K562 (cell line): Measurements from ENCODE around the gene FMNL2. TPM values are rescaled to one million over a fixed set of nuclear protein-coding genes. Genes with fewer than 3 reads are reported as not detected.
A peak's percentile ranks its signal among the peaks of the same experiment; 100 is the strongest.

Source experiments
- ATAC-seq: fragments of 200-7000 bp; cut with Tn5 transposase; 3 replicates; pipeline ENCODE4 v1.9.1; 2020; ENCODE audit warnings: moderate library complexity
- BruUV-seq: library from RNA; stranded (reverse); fragments of 400-500 nt; replicated peaks from 2 replicates; lab custom pipeline; 2021; lab: Mats Ljungman, UMichigan
- CTCF ChIA-PET: fragments of 300-600 bp; formaldehyde crosslinking; extraction: SDS; loops from one replicate; lab custom pipeline; 2021; ENCODE audit warnings: low intra/inter-chr PET ratio; lab: Yijun Ruan, JAX
- POLR2A ChIA-PET: fragments of 300-600, 350-650 bp; sonication (Branson Sonifier 250); formaldehyde crosslinking; extraction: SDS; loops from one replicate; lab custom pipeline; 2021; ENCODE audit warnings: antibody characterized with exemption, inconsistent platforms; lab: Yijun Ruan, JAX
- DNase-seq, 4 experiments: peaks; one replicate each; pipeline versions ENCODE4 v3.0.0 to v3.0.0-alpha.2; 2011 to 2018; ENCODE audit warnings: low spot score in 3 of 4, mixed read lengths in 3 of 4; ENCODE audit errors: extremely low read depth in 1 of 4
- FAIRE-seq: peaks from 2 replicates; lab custom pipeline; 2011; peaks lifted over from hg19 to GRCh38; lab: Jason Lieb, UNC
- H2AFZ ChIP-seq: 2 replicates; pipeline ENCODE4 v1.6.0; 2011; ENCODE audit warnings: low read depth, low read length, control low read depth, inconsistent platforms
- H3K27ac ChIP-seq: fragments of 200-600 bp; 3 replicates; pipeline ENCODE4 v1.8.0; 2011; ENCODE audit warnings: low read depth, mild to moderate bottlenecking, control low read depth, inconsistent platforms, low read length, moderate library complexity, mixed read lengths; ENCODE audit errors: extremely low read depth
- H3K27me3 ChIP-seq, 2 experiments: fragments of 300-600 bp in 1 of 2; 2 replicates in 1 of 2; 3 replicates in 1 of 2; pipeline versions ENCODE4 v1.6.0 to v1.8.0; 2011; ENCODE audit warnings: inconsistent platforms in 2 of 2, low read length in 2 of 2, mild to moderate bottlenecking in 1 of 2, mixed read lengths in 1 of 2, moderate library complexity in 1 of 2; ENCODE audit not compliant: control insufficient read depth in 2 of 2, insufficient read depth in 2 of 2
- H3K36me3 ChIP-seq: fragments of 300-600 bp; 3 replicates; pipeline ENCODE4 v1.8.0; 2011; ENCODE audit warnings: mild to moderate bottlenecking, low read length, inconsistent platforms; ENCODE audit not compliant: control insufficient read depth, insufficient read depth
- H3K4me1 ChIP-seq, 2 experiments: fragments of 200-600 bp in 1 of 2; replicated peaks in 1 of 2; 2 replicates in 1 of 2; 3 replicates in 1 of 2; pipeline versions ENCODE4 v1.5.1 to v1.8.0; 2011; ENCODE audit warnings: inconsistent platforms in 2 of 2, low read length in 2 of 2, mild to moderate bottlenecking in 1 of 2, mixed read lengths in 1 of 2, moderate library complexity in 1 of 2; ENCODE audit not compliant: control insufficient read depth in 2 of 2, insufficient read depth in 2 of 2
- H3K4me2 ChIP-seq: 2 replicates; pipeline ENCODE4 v1.6.1; 2011; ENCODE audit warnings: low read length, control low read depth, inconsistent platforms, mixed read lengths; ENCODE audit not compliant: insufficient read depth
- H3K4me3 ChIP-seq: fragments of 200-600 bp; sonication (generic), shearing (Covaris generic); 2 replicates; pipeline ENCODE4 v1.5.1; 2016; ENCODE audit warnings: control low read depth, inconsistent platforms
- H3K79me2 ChIP-seq: fragments of 200-600 bp; 3 replicates; pipeline ENCODE4 v1.8.0; 2011; ENCODE audit warnings: low read length, inconsistent platforms; ENCODE audit not compliant: control insufficient read depth, insufficient read depth
- H3K9ac ChIP-seq, 2 experiments: 2 replicates each; pipeline versions ENCODE4 v1.6.0 to v1.6.1; 2011; ENCODE audit warnings: low read depth in 2 of 2, low read length in 2 of 2, control low read depth in 1 of 2, inconsistent platforms in 1 of 2, mild to moderate bottlenecking in 1 of 2, mixed read lengths in 1 of 2; ENCODE audit not compliant: insufficient read depth in 1 of 2
- H3K9me1 ChIP-seq: one replicate; pipeline ENCODE4 v1.6.0; 2011; ENCODE audit warnings: inconsistent platforms, mild to moderate bottlenecking, low read length, moderate library complexity; ENCODE audit not compliant: control insufficient read depth, insufficient read depth
- H3K9me3 ChIP-seq: replicated peaks from 2 replicates; pipeline ENCODE4 v1.5.1; 2011; ENCODE audit warnings: low read depth, low read length, inconsistent platforms; ENCODE audit not compliant: control insufficient read depth, insufficient read depth
- H4K20me1 ChIP-seq: replicated peaks from 2 replicates; pipeline ENCODE4 v1.6.1; 2011; ENCODE audit warnings: low read length, inconsistent platforms, mixed read lengths; ENCODE audit not compliant: control insufficient read depth, insufficient read depth
- ARID1B ChIP-seq: fragments of 450-650 bp; IDR thresholded peaks from 2 replicates; pipeline ENCODE4 v1.6.1; 2016; ENCODE audit warnings: antibody characterized with exemption, mild to moderate bottlenecking, inconsistent platforms
- CHD1 ChIP-seq: fragments of 200-600 bp; sonication (generic); IDR thresholded peaks from one replicate; pipeline ENCODE4 v1.6.1; 2012; ENCODE audit warnings: mild to moderate bottlenecking, moderate library complexity, low read length, inconsistent platforms
- LCOR ChIP-seq: sonication (generic); formaldehyde crosslinking; IDR thresholded peaks from 2 replicates; pipeline ENCODE4 v1.8.0; 2022; ENCODE audit warnings: mild to moderate bottlenecking, missing genetic modification reagents
- MITF ChIP-seq: IDR thresholded peaks from 2 replicates; pipeline ENCODE4 v1.6.1; 2014; ENCODE audit warnings: antibody characterized with exemption
- RBFOX2 ChIP-seq: fragments of 200-400 bp; formaldehyde crosslinking; IDR thresholded peaks from 2 replicates; pipeline ENCODE4 v1.6.1; 2017; ENCODE audit warnings: low read depth, mild to moderate bottlenecking, low read length, moderate library complexity
- U2AF1 ChIP-seq: fragments of 200-400 bp; formaldehyde crosslinking; optimal IDR thresholded peaks from 2 replicates; pipeline ENCODE3; 2017; ENCODE audit warnings: mild to moderate bottlenecking, low read depth, low read length, moderate library complexity
- ZNF444 ChIP-seq: fragments of 250-450 bp; sonication (Bioruptor Pico); IDR thresholded peaks from 2 replicates; pipeline ENCODE4 v1.4.0; 2020; ENCODE audit warnings: mild to moderate bottlenecking, moderate library complexity
- ZNF512 ChIP-seq: IDR thresholded peaks from 2 replicates; pipeline ENCODE4 v1.6.1; 2016; ENCODE audit warnings: missing genetic modification characterization, missing compliant biosample characterization
- WGBS: fragments of 100-300 bp; shearing (Covaris generic); methylation state at CpG from one replicate; pipeline ENCODE4 v1.1.6; 2016; ENCODE audit warnings: low coverage, mixed read lengths; ENCODE audit not compliant: insufficient coverage; ENCODE audit errors: missing lambda C conversion rate; 5-methylcytosine and 5-hydroxymethylcytosine counted together
- in situ Hi-C: fragments of 300-500 bp; cut with MboI; formaldehyde crosslinking; loops from 4 replicates; pipeline ENCODE4 v1.15.0; 2018; ENCODE audit warnings: inconsistent platforms, mixed read lengths
- intact Hi-C: fragments of 100-400 bp; cut with micrococcal nuclease; formaldehyde crosslinking; loops from 2 replicates; pipeline ENCODE4 v1.14.2; 2022
- polyA plus RNA-seq, 8 experiments: library from polyadenylated mRNA; depleted of rRNA in 4 of 8; stranded (reverse) in 5 of 8; unstranded in 3 of 8; fragments of >200 nt; fragmentation: Nextera tagmentation in 2 of 8; fragmentation: Illumina TruSeq in 1 of 8; extraction: Ambion mirVana in 2 of 8; extraction: Trizol in 1 of 8; gene quantifications; 2 replicates each; pipeline versions ENCODE4 v1.2.1 to v1.2.3, GENCODE V29; 2011 to 2014; ENCODE audit warnings: inconsistent platforms in 1 of 8, missing spikeins in 1 of 8
- total RNA-seq, 7 experiments: library from RNA; depleted of rRNA in 6 of 7; stranded (reverse); fragments of >200 nt in 6 of 7; fragmentation: Illumina TruSeq in 2 of 7; extraction: Trizol in 2 of 7; gene quantifications; 2 replicates each; pipeline versions ENCODE4 v1.2.1 to v1.2.3, GENCODE V29; 2011 to 2021; ENCODE audit warnings: low replicate concordance in 1 of 7

Gene FMNL2
- total and polyA plus RNA-seq, 9 of the 15 experiments (the other 6 are each of a cell fraction or from before 2014, with no cell fraction given): 0.15 to 0.49 (median 0.24) TPM; not detected in 1

GRCh38 chr2:152562198-152562884 is 227.4 kb downstream of the FMNL2 start:
- WGBS: 9% methylated on average over 2 of the region's 2 CpGs
- Histone ChIP-seq H3K36me3 (no peaks in the 10 kb centered on the region), H3K27ac (no peak overlapping the region), H3K9me1 (no peaks in the 10 kb centered on the region), H3K4me3 (no peak overlapping the region), H3K79me2 (no peaks in the 10 kb centered on the region), H3K9ac (no peak overlapping the region), H2AFZ (no peak overlapping the region), H3K4me1 (no peaks in the 10 kb centered on the region), H3K27me3 (peaks cover 5% of the 10 kb centered on the region in 2 experiments; a peak in 3 of 5 replicates), H3K4me2 (no peak overlapping the region), H4K20me1 (no peaks in the 10 kb centered on the region), H3K9me3 (no peaks in the 10 kb centered on the region)
- ATAC-seq (no peak), FAIRE-seq (no peak), DNase-seq (no peak)
- intact Hi-C loops: loop anchor here (5.0 kb wide), 1 partner anchor 65 kb away; no protein-coding TSS in a partner anchor
- TF ChIP-seq LCOR: no peak
- no peak for TF ChIP-seq RBFOX2
- no peak for TF ChIP-seq CHD1
- POLR2A ChIA-PET: no interaction called here
- no TSS peak for BruUV-seq
- CTCF ChIA-PET: no interaction called here
- in situ Hi-C loops: loop anchor here (10.0 kb wide), 1 partner anchor 378 kb away; no protein-coding TSS in a partner anchor

GRCh38 chr2:152563764-152564163 is 228.8 kb downstream of the FMNL2 start:
- ChIA-PET CTCF (no interaction called here), POLR2A (interaction anchor here (1.4 kb wide), 1 partner anchor 13 kb away, joined by 4 read pairs; no protein-coding TSS in a partner anchor)
- FAIRE-seq (no peak), DNase-seq (no peak), ATAC-seq (no peak)
- no peak overlapping the region for H3K27ac ChIP-seq
- WGBS: 1% methylated on average over 5 of the region's 5 CpGs
- no peaks in the 10 kb centered on the region for H3K4me1 ChIP-seq
- no peaks in the 10 kb centered on the region for H3K79me2 ChIP-seq
- BruUV-seq: no TSS peak
- no peaks in the 10 kb centered on the region for H4K20me1 ChIP-seq
- peaks cover 5% of the 10 kb centered on the region in 2 experiments; a peak in 3 of 5 replicates for H3K27me3 ChIP-seq
- no peaks in the 10 kb centered on the region for H3K9me3 ChIP-seq
- no peak overlapping the region for H3K9ac ChIP-seq
- H3K4me2 ChIP-seq: no peak overlapping the region
- in situ Hi-C loops: loop anchor here (10.0 kb wide), 1 partner anchor 379 kb away; no protein-coding TSS in a partner anchor
- no peak overlapping the region for H3K4me3 ChIP-seq
- no peaks in the 10 kb centered on the region for H3K9me1 ChIP-seq
- no peak for TF ChIP-seq ARID1B
- TF ChIP-seq ZNF444 (CRISPR knock-in tag): no peak
- TF ChIP-seq MITF: no peak
- no peak for TF ChIP-seq U2AF1
- TF ChIP-seq ZNF512 (tag): 0 out of 2 replicates have a peak, but pooled peaks have one; percentile 2
- no peaks in the 10 kb centered on the region for H3K36me3 ChIP-seq
- intact Hi-C loops: loop anchor here (5.0 kb wide), 1 partner anchor 64 kb away; no protein-coding TSS in a partner anchor
- no peak overlapping the region for H2AFZ ChIP-seq
